Measurements from ENCODE around the gene IKZF4. TPM values are rescaled to one million over a fixed set of nuclear protein-coding genes. Genes with fewer than 3 reads are reported as not detected.

Gene IKZF4
- total and polyA plus RNA-seq, 10 of the 15 experiments (the other 5 are each of a cell fraction or from before 2014, with no cell fraction given) = 0.74 to 5.5 (median 1.1) TPM

DNA sequence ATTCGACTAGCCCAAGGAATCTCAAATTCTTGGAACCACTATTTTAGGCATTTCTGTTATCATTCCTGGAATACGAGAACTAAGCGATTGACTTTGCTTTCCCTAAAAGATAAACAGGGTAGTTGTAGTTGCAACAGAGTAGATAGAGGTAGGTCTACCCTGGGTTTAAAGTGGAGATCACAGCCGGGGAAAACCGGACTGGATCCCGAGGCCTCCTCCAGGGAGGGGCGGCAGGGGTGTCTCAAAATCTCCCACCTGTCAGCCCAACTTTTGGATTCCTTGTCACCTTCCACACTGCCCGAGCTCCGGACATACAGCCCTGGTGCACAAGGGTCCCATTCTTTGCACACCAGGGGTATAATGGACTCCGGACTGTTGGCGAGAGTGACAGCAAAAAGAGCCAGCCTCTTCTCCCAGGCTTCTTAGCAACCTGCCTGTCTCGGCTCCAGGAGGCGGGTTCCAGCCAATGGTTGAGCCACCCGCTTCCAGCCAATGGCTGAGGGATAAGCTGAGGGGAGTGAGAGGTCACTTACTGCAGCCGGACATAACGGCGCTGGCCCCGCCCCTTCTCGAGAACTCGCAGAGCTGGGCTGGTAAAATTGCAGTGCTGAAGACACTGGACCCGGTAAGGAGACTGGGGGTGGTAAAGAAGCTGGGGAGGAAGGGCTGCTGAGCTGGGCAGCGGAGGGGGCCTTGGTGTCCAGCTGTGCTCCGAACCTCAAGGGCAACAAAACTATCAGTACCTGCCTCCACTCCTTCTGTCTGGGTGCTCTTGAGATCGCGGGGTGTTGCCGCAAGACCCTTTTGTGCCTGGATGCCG, 23.9 kb upstream of the IKZF4 start, which contains the start of gene SUOX (continued):
- TF ChIP-seq PRDM15 (CRISPR knock-in tag; IDR thresholded peaks at IDR 0.05) (no peak), POLR2AphosphoS2 (IDR thresholded peaks at IDR 0.05; ENCODE audit: low read depth, low read length) (peak; percentile 82; the same call in 1 of the 2 replicates), SIN3A (IDR thresholded peaks at IDR 0.05; ENCODE audit: low read depth, low read length) (0 out of 2 replicates have a peak, but pooled peaks have one; percentile 34), SIX5 (IDR thresholded peaks at IDR 0.05; ENCODE audit: low read depth, low read length, severe bottlenecking) (no peak), MXI1 (IDR thresholded peaks at IDR 0.05; ENCODE audit: low read depth, low read length) (peak; percentile 9; the same call in 1 of the 2 replicates), TARDBP (IDR thresholded peaks at IDR 0.05; ENCODE audit: borderline replicate concordance) (no peak), POU2F2 (IDR thresholded peaks at IDR 0.05; ENCODE audit: borderline replicate concordance, low read depth, low read length) (peak; percentile 51), FOS (IDR thresholded peaks at IDR 0.05; ENCODE audit: borderline replicate concordance, extremely low read depth, insufficient read length) (peak; percentile 30), EP300 (IDR thresholded peaks at IDR 0.05; ENCODE audit: borderline replicate concordance in 1 of 2, control insufficient read depth in 1 of 2, low read depth in 2 of 2, low read length in 2 of 2) (no peak), PBX3 (IDR thresholded peaks at IDR 0.05; ENCODE audit: insufficient replicate concordance, low read depth, low read length) (peak; percentile 94), HDAC6 (IDR thresholded peaks at IDR 0.05; ENCODE audit: unreplicated experiment) (no peak), SRF (IDR thresholded peaks at IDR 0.05; ENCODE audit: low read depth in 2 of 2, low read length in 2 of 2) (no peak)
- TF ChIP-seq, protein P1, sequence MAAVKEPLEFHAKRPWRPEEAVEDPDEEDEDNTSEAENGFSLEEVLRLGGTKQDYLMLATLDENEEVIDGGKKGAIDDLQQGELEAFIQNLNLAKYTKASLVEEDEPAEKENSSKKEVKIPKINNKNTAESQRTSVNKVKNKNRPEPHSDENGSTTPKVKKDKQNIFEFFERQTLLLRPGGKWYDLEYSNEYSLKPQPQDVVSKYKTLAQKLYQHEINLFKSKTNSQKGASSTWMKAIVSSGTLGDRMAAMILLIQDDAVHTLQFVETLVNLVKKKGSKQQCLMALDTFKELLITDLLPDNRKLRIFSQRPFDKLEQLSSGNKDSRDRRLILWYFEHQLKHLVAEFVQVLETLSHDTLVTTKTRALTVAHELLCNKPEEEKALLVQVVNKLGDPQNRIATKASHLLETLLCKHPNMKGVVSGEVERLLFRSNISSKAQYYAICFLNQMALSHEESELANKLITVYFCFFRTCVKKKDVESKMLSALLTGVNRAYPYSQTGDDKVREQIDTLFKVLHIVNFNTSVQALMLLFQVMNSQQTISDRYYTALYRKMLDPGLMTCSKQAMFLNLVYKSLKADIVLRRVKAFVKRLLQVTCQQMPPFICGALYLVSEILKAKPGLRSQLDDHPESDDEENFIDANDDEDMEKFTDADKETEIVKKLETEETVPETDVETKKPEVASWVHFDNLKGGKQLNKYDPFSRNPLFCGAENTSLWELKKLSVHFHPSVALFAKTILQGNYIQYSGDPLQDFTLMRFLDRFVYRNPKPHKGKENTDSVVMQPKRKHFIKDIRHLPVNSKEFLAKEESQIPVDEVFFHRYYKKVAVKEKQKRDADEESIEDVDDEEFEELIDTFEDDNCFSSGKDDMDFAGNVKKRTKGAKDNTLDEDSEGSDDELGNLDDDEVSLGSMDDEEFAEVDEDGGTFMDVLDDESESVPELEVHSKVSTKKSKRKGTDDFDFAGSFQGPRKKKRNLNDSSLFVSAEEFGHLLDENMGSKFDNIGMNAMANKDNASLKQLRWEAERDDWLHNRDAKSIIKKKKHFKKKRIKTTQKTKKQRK (IDR thresholded peaks at IDR 0.05; ENCODE audit: low read depth, low read length) = 0 out of 2 replicates have a peak, but pooled peaks have one; percentile 17
- TF ChIP-seq, protein P2, sequence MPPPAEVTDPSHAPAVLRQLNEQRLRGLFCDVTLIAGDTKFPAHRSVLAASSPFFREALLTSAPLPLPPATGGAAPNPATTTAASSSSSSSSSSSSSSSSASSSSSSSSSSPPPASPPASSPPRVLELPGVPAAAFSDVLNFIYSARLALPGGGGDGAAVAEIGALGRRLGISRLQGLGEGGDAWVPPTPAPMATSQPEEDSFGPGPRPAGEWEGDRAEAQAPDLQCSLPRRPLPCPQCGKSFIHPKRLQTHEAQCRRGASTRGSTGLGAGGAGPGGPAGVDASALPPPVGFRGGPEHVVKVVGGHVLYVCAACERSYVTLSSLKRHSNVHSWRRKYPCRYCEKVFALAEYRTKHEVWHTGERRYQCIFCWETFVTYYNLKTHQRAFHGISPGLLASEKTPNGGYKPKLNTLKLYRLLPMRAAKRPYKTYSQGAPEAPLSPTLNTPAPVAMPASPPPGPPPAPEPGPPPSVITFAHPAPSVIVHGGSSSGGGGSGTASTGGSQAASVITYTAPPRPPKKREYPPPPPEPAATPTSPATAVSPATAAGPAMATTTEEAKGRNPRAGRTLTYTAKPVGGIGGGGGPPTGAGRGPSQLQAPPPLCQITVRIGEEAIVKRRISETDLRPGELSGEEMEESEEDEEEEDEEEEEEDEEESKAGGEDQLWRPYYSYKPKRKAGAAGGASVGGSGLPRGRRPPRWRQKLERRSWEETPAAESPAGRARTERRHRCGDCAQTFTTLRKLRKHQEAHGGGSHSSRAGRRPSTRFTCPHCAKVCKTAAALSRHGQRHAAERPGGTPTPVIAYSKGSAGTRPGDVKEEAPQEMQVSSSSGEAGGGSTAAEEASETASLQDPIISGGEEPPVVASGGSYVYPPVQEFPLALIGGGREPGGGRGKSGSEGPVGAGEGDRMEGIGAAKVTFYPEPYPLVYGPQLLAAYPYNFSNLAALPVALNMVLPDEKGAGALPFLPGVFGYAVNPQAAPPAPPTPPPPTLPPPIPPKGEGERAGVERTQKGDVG (CRISPR knock-in tag; IDR thresholded peaks at IDR 0.05) = no peak

Measured in GM12878 (cell line).